Measurements from ENCODE around the gene ANKZF1.

DNA sequence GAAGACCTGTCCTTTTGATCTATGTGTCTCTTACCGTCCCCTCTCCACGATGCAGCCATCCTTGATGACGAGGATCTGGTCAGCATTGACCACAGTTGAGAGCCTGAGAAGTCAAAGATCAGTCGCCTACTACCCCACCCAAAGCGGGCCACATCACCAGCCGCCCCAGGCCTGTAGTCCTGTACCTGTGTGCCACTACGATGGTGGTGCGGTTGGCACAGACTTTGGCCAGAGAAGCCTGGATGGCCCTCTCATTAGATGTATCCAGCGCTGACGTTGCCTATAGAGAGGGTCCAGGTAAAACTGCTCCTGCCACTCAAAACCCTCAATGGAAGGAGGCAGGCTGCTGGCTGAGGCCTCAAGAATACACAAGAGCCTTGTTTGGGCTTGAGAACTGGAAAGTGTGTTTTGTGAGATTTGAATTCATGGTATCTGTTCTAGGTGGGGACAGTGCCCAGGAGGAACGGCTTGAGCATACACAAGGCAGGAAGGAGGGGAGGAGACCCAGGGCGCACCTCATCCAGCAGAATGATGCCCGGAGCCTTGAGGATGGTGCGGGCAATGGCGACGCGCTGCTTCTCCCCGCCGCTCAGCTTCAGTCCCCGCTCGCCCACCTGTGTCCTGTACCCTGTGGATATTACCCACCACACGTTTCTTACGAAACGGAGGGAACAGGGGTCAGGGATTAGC, 19.3 kb upstream of the ANKZF1 start:
- TF ChIP-seq ZFP30 (CRISPR knock-in tag; IDR thresholded peaks at IDR 0.05) (no peak), PATZ1 (CRISPR knock-in tag; IDR thresholded peaks at IDR 0.05; ENCODE audit: borderline replicate concordance) (no peak), ZC3H10 (CRISPR knock-in tag; IDR thresholded peaks at IDR 0.05) (no peak), ARNTL (CRISPR knock-in tag; IDR thresholded peaks at IDR 0.05; ENCODE audit: borderline replicate concordance, low read depth) (no peak), TOX (CRISPR knock-in tag; IDR thresholded peaks at IDR 0.05; ENCODE audit: borderline replicate concordance) (no peak), RARB (CRISPR knock-in tag; IDR thresholded peaks at IDR 0.05) (no peak), CSDC2 (CRISPR knock-in tag; IDR thresholded peaks at IDR 0.05) (no peak), ZFP3 (CRISPR knock-in tag; IDR thresholded peaks at IDR 0.05) (no peak)
- TF ChIP-seq, protein P1, sequence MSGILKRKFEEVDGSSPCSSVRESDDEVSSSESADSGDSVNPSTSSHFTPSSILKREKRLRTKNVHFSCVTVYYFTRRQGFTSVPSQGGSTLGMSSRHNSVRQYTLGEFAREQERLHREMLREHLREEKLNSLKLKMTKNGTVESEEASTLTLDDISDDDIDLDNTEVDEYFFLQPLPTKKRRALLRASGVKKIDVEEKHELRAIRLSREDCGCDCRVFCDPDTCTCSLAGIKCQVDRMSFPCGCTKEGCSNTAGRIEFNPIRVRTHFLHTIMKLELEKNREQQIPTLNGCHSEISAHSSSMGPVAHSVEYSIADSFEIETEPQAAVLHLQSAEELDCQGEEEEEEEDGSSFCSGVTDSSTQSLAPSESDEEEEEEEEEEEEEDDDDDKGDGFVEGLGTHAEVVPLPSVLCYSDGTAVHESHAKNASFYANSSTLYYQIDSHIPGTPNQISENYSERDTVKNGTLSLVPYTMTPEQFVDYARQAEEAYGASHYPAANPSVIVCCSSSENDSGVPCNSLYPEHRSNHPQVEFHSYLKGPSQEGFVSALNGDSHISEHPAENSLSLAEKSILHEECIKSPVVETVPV (CRISPR knock-in tag; IDR thresholded peaks at IDR 0.05): no peak
- TF ChIP-seq, protein P2, sequence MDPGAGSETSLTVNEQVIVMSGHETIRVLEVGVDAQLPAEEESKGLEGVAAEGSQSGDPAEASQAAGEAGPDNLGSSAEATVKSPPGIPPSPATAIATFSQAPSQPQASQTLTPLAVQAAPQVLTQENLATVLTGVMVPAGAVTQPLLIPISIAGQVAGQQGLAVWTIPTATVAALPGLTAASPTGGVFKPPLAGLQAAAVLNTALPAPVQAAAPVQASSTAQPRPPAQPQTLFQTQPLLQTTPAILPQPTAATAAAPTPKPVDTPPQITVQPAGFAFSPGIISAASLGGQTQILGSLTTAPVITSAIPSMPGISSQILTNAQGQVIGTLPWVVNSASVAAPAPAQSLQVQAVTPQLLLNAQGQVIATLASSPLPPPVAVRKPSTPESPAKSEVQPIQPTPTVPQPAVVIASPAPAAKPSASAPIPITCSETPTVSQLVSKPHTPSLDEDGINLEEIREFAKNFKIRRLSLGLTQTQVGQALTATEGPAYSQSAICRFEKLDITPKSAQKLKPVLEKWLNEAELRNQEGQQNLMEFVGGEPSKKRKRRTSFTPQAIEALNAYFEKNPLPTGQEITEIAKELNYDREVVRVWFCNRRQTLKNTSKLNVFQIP (CRISPR knock-in tag; IDR thresholded peaks at IDR 0.05; ENCODE audit: borderline replicate concordance, low read depth): no peak

All from SK-N-SH treated with all-trans-retinoic acid at 6 μM for 48 hours (cell line).